ENCODE measurements around the gene MARK3.

GRCh38 chr14:103548463-103549351, 163.5 kb downstream of the MARK3 start:
- no peak for TF ChIP-seq POLR2A (IDR thresholded peaks at IDR 0.05)
- no peak for TF ChIP-seq CTCF (IDR thresholded peaks at IDR 0.05)
- TF ChIP-seq EP300 (IDR thresholded peaks at IDR 0.05): no peak
